ENCODE results near the gene PDCD11.
"Not testable (repeated sequence)": the region's sequence is repeated elsewhere in the genome, so short reads cannot be mapped to it uniquely, and the experiment has no call there.

PDCD11 gene, protein sequence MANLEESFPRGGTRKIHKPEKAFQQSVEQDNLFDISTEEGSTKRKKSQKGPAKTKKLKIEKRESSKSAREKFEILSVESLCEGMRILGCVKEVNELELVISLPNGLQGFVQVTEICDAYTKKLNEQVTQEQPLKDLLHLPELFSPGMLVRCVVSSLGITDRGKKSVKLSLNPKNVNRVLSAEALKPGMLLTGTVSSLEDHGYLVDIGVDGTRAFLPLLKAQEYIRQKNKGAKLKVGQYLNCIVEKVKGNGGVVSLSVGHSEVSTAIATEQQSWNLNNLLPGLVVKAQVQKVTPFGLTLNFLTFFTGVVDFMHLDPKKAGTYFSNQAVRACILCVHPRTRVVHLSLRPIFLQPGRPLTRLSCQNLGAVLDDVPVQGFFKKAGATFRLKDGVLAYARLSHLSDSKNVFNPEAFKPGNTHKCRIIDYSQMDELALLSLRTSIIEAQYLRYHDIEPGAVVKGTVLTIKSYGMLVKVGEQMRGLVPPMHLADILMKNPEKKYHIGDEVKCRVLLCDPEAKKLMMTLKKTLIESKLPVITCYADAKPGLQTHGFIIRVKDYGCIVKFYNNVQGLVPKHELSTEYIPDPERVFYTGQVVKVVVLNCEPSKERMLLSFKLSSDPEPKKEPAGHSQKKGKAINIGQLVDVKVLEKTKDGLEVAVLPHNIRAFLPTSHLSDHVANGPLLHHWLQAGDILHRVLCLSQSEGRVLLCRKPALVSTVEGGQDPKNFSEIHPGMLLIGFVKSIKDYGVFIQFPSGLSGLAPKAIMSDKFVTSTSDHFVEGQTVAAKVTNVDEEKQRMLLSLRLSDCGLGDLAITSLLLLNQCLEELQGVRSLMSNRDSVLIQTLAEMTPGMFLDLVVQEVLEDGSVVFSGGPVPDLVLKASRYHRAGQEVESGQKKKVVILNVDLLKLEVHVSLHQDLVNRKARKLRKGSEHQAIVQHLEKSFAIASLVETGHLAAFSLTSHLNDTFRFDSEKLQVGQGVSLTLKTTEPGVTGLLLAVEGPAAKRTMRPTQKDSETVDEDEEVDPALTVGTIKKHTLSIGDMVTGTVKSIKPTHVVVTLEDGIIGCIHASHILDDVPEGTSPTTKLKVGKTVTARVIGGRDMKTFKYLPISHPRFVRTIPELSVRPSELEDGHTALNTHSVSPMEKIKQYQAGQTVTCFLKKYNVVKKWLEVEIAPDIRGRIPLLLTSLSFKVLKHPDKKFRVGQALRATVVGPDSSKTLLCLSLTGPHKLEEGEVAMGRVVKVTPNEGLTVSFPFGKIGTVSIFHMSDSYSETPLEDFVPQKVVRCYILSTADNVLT (N-terminal part only)

DNA sequence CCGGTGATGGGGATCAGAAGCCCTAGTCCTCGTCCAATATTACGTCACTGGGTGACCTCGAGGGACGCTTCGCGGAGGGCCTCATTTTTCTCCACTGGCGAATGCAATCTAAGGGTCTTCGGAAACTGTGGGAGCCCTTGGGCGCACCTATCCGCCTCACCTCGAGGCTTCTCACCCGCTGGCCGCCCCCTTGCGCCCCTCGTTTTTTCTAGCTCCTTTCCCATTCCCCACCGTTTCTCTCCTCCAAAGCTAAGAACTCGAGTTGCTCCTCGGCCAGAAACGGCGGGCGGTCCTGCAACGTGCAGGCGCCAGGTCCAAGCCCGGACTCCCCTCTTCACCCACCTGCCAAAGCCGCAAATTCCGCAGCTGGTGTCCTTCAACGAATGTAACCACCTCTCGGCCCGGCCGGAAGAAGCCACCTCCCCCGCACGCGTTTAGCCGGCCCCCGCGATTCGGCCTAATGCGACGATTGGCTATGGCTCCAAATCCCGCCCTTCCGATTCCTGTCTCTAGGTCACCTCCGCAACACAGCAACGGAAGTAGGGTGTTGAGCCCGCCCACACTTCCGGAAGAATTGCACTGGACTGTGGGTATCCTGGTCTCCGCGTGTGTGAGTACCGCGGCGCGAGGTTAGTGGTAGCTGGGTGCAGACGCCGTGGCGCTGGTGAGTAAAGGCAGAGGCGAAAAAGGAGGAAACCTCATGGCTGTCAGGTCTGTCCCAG lies at the start of gene PDCD11, which contains the start of gene ATP5MK:
Gene PDCD11, plus strand, starts transcription at position 560 of the 722 bp plus-strand sequence. CDS start 1,801 bp downstream, outside the sequence.
Gene ATP5MK, minus strand, starts transcription at position 409 of the 722 bp plus-strand sequence. CDS start 4,018 bp downstream, outside the sequence.
- peak within 1 kb of the TSS; percentile 95 for H3K4me3 Mint-ChIP-seq
- DNase-seq, result peak; percentile 96
- no peaks in the 10 kb centered on the region for H3K9me3 Mint-ChIP-seq
- peak within 1 kb of the TSS; percentile 97 for H3K27ac Mint-ChIP-seq
- H3K27me3 Mint-ChIP-seq, result no peaks in the 10 kb centered on the region
- ATAC-seq, result peak; percentile 100
- peaks cover 62% of the 10 kb centered on the region for H3K4me1 Mint-ChIP-seq
- H3K36me3 Mint-ChIP-seq (ENCODE audit: low read depth), result peaks cover 70% of the 10 kb centered on the region

GRCh38 chr10:103350175-103350516 lies 46.3 kb upstream of the PDCD11 start:
- peak overlapping the region; percentile 74 for H3K27ac Mint-ChIP-seq
- H3K27me3 Mint-ChIP-seq, result no peaks in the 10 kb centered on the region

DNA sequence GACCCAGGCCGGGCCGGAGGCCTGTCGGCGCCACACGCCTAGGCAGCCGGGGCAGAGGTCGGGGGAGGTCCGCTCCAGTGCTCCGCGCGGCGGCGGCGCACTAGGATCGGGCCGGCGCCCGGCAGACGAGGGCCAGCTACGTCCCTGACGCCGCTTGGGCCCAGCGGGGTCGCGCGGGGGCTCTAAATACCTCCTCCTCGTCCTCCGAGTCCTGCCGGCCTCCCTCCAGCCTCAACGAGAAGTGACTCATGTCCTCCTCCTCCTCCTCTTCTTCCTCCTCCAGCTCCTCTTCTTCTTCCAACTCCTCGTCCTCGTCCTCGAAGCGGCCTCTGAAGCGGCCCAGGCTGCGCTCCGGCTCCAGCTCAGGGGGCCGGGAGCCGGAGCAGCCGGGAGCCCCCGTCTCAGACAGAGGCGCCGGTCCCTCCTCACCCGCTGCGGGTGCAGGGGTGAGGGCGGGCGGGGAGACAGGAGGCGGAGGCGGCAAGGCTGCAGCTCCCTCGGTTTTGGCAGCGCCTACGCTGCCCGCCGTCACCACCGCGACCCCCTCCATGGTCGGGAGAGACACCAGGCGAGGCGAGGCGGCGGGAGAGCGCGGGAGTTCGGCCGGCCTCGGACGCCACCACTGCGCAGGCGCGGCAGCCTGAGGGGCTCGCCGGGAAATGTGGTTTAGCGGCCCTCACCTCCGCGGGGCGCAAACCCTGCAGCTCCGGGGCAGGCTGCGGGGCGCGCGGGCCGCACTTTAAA lies 45.7 kb upstream of the PDCD11 start, which contains the start of gene PCGF6:
Gene PCGF6, minus strand, starts transcription at position 624 of the 744 bp plus-strand sequence. Its CDS starts 74 bp downstream, at position 550.
- H3K36me3 Mint-ChIP-seq (ENCODE audit: low read depth), result peaks cover 15% of the 10 kb centered on the region
- peak within 1 kb of the TSS; percentile 89 for H3K4me3 Mint-ChIP-seq
- H3K9me3 Mint-ChIP-seq, result no peaks in the 10 kb centered on the region
- H3K27ac Mint-ChIP-seq, result peak within 1 kb of the TSS; percentile 87
- DNase-seq (peak; percentile 83), ATAC-seq (peak; percentile 82)
- peaks cover 18% of the 10 kb centered on the region for H3K4me1 Mint-ChIP-seq
- no peaks in the 10 kb centered on the region for H3K27me3 Mint-ChIP-seq

More at GRCh38 chr10:103350175-103350516, 46.3 kb upstream of the PDCD11 start:
- Mint-ChIP-seq H3K9me3 (no peaks in the 10 kb centered on the region), H3K36me3 (ENCODE audit: low read depth) (peaks cover 15% of the 10 kb centered on the region), H3K4me1 (peaks cover 18% of the 10 kb centered on the region), H3K4me3 (peak overlapping the region; percentile 89)
- DNase-seq (no peak), ATAC-seq (no peak)

GRCh38 chr10:103353281-103353680 lies 43.1 kb upstream of the PDCD11 start:
- Mint-ChIP-seq H3K27me3 (no peaks in the 10 kb centered on the region), H3K9me3 (no peaks in the 10 kb centered on the region), H3K36me3 (ENCODE audit: low read depth) (peaks cover 7% of the 10 kb centered on the region), H3K27ac (no peak overlapping the region), H3K4me1 (peaks cover 15% of the 10 kb centered on the region), H3K4me3 (no peak overlapping the region)
- no peak for DNase-seq
- no peak for ATAC-seq

DNA sequence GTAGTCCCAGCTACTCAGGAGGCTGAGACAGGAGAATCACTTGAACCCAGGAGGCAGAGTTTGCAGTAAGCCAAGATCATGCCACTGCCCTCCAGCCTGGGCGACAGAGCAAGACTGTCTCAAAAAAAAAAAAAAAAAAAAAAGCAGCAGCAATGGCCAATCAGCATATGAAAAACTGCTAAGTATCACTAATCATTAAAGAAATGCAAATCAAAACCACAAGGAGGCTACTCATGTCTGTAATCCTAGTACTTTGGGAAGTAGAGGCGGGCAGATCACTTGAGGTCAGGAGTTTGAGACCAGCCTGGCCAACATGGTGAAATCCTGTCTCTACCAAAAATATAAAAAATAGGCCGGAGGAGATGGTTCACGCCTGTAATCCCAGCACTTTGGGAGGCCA lies 41.9 kb upstream of the PDCD11 start:
- H3K4me1 Mint-ChIP-seq; H3K36me3 Mint-ChIP-seq (ENCODE audit: low read depth); DNase-seq; H3K27me3 Mint-ChIP-seq; H3K4me3 Mint-ChIP-seq; H3K27ac Mint-ChIP-seq; H3K9me3 Mint-ChIP-seq; ATAC-seq: not testable (repeated sequence)

DNA sequence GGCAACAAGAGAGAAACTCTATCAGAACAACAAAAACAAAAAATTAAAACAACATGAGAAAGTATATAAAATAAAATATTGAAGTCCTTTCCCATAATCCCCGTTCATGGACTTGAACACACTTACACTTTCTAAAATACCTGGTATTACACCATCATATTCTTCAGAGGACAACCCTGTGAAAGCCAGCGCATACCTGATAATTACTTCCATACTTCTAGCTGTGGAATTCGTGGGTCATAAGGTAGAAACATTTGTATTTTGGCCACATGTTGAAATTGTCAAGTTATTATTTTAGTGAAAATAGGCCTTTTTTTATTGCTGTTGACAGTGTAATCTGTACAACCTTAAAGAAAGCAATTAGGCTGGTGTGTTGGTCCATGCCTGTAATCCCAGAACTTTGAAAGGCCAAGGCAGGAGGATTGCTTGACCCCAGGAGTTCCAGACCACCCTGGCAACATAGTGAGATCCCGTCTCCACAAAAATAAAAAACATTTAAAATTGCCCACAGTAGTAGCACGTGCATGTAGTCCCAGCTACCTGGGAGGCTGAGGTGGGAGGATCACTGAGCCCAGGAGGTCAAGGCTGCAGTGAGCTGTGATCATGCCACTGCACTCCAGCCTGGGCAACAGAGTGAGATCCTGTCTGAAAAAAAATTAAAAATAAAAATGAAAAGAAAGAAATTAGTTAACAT lies 40.4 kb upstream of the PDCD11 start:
- Mint-ChIP-seq H3K4me3 (no peak overlapping the region), H3K27me3 (no peaks in the 10 kb centered on the region), H3K9me3 (no peaks in the 10 kb centered on the region), H3K4me1 (peaks cover 6% of the 10 kb centered on the region), H3K27ac (no peak overlapping the region), H3K36me3 (ENCODE audit: low read depth) (no peaks in the 10 kb centered on the region)
- no peak for ATAC-seq
- no peak for DNase-seq

- not testable (repeated sequence) for H3K36me3 Mint-ChIP-seq (ENCODE audit: low read depth); H3K4me1 Mint-ChIP-seq; H3K27me3 Mint-ChIP-seq; H3K9me3 Mint-ChIP-seq; DNase-seq; H3K27ac Mint-ChIP-seq; H3K4me3 Mint-ChIP-seq; ATAC-seq
These were observed 36.9 kb upstream of the PDCD11 start for GRCh38 chr10:103359493-103359892.

GRCh38 chr10:103360791-103361190 lies 35.6 kb upstream of the PDCD11 start:
- H3K27me3 Mint-ChIP-seq; H3K9me3 Mint-ChIP-seq; H3K4me3 Mint-ChIP-seq; H3K36me3 Mint-ChIP-seq (ENCODE audit: low read depth); DNase-seq; H3K4me1 Mint-ChIP-seq; H3K27ac Mint-ChIP-seq: not testable (repeated sequence)
- ATAC-seq, result peak; percentile 57

- ATAC-seq, result no peak
- no peaks in the 10 kb centered on the region for H3K9me3 Mint-ChIP-seq
- H3K4me3 Mint-ChIP-seq, result peak overlapping the region; percentile 84
- no peaks in the 10 kb centered on the region for H3K27me3 Mint-ChIP-seq
- H3K27ac Mint-ChIP-seq, result peak overlapping the region; percentile 88
- peaks cover 23% of the 10 kb centered on the region for H3K4me1 Mint-ChIP-seq
- no peak for DNase-seq
- peaks cover 3% of the 10 kb centered on the region for H3K36me3 Mint-ChIP-seq (ENCODE audit: low read depth)
These were observed 29.0 kb upstream of the PDCD11 start for GRCh38 chr10:103367379-103367781.

GRCh38 chr10:103367782-103368518 lies 28.5 kb upstream of the PDCD11 start, which contains the start of gene TAF5:
TSS of gene TAF5 (plus strand) at chr10:103367976. CDS start at chr10:103367990, 14 bp downstream.
- Mint-ChIP-seq H3K9me3 (no peaks in the 10 kb centered on the region), H3K4me1 (peaks cover 23% of the 10 kb centered on the region), H3K27ac (peak within 1 kb of the TSS; percentile 88), H3K4me3 (peak within 1 kb of the TSS; percentile 84), H3K27me3 (no peaks in the 10 kb centered on the region), H3K36me3 (ENCODE audit: low read depth) (peaks cover 3% of the 10 kb centered on the region)
- ATAC-seq (peak; percentile 58), DNase-seq (peak; percentile 90)

GRCh38 chr10:103373544-103373943 lies 22.9 kb upstream of the PDCD11 start:
- no peaks in the 10 kb centered on the region for H3K9me3 Mint-ChIP-seq
- H3K4me3 Mint-ChIP-seq, result no peak overlapping the region
- peaks cover 19% of the 10 kb centered on the region for H3K4me1 Mint-ChIP-seq
- no peaks in the 10 kb centered on the region for H3K27me3 Mint-ChIP-seq
- H3K36me3 Mint-ChIP-seq (ENCODE audit: low read depth), result peaks cover 27% of the 10 kb centered on the region
- peak overlapping the region; percentile 61 for H3K27ac Mint-ChIP-seq
- DNase-seq (no peak), ATAC-seq (no peak)

GRCh38 chr10:103374263-103374662 lies 22.2 kb upstream of the PDCD11 start:
- DNase-seq, result no peak
- no peak overlapping the region for H3K4me3 Mint-ChIP-seq
- H3K27ac Mint-ChIP-seq, result no peak overlapping the region
- H3K27me3 Mint-ChIP-seq, result no peaks in the 10 kb centered on the region
- no peak for ATAC-seq
- peaks cover 16% of the 10 kb centered on the region for H3K4me1 Mint-ChIP-seq
- peaks cover 28% of the 10 kb centered on the region for H3K36me3 Mint-ChIP-seq (ENCODE audit: low read depth)
- H3K9me3 Mint-ChIP-seq, result no peaks in the 10 kb centered on the region
